ENCODE results near the gene GAB3.

- TF ChIP-seq EZH2phosphoT487 (IDR thresholded peaks at IDR 0.05; ENCODE audit: borderline replicate concordance) (no peak), CTCF (conservative IDR thresholded peaks at IDR 0.05; ENCODE audit: low read length) (no peak)
Observed at GRCh38 chrX:154731881-154732280, 19.0 kb downstream of the GAB3 start.

All from Loucy (cell line).